GM12873 (cell line): ENCODE data around the gene RPL22.

Experiments used
- TF ChIP-seq, protein P1 (sequence below): IDR thresholded peaks from 2 replicates; pipeline ENCODE4 v1.5.1; 2012; ENCODE audit warnings: low read depth, mild to moderate bottlenecking, moderate library complexity, low read length, control low read depth; ENCODE audit not compliant: insufficient read depth; ENCODE audit errors: missing control alignments

RPL22 gene

GRCh38 chr1:6199298-6200187 lies at the start of gene RPL22:
TSS of gene RPL22 (minus strand) at chr1:6199595. CDS start at chr1:6199573, 22 bp downstream.
- TF ChIP-seq, protein P1, sequence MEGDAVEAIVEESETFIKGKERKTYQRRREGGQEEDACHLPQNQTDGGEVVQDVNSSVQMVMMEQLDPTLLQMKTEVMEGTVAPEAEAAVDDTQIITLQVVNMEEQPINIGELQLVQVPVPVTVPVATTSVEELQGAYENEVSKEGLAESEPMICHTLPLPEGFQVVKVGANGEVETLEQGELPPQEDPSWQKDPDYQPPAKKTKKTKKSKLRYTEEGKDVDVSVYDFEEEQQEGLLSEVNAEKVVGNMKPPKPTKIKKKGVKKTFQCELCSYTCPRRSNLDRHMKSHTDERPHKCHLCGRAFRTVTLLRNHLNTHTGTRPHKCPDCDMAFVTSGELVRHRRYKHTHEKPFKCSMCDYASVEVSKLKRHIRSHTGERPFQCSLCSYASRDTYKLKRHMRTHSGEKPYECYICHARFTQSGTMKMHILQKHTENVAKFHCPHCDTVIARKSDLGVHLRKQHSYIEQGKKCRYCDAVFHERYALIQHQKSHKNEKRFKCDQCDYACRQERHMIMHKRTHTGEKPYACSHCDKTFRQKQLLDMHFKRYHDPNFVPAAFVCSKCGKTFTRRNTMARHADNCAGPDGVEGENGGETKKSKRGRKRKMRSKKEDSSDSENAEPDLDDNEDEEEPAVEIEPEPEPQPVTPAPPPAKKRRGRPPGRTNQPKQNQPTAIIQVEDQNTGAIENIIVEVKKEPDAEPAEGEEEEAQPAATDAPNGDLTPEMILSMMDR, result no peak

- TF ChIP-seq, protein P1, result no peak
These were observed 48.9 kb upstream of the RPL22 start for GRCh38 chr1:6248161-6248776.

DNA sequence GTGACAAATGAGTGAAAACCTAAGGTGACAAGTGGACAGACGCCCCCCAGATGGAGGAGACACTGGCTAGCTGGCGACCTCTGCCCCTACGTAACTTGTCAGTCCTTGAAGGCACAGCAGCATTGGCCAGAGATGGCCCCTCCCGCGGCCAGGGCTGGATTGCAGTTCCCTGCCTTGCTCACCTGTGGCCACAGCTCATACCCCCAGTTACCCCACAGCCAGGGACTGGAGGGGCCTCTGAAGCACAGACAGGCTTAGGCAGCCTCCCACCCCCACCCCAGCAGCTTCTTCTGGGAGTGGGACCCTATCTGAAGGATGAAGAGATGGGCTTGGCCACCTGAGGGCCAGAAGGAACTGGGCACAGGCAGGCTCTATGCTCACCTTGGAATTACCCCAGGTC lies 48.3 kb upstream of the RPL22 start:
- TF ChIP-seq, protein P1, result no peak

DNA sequence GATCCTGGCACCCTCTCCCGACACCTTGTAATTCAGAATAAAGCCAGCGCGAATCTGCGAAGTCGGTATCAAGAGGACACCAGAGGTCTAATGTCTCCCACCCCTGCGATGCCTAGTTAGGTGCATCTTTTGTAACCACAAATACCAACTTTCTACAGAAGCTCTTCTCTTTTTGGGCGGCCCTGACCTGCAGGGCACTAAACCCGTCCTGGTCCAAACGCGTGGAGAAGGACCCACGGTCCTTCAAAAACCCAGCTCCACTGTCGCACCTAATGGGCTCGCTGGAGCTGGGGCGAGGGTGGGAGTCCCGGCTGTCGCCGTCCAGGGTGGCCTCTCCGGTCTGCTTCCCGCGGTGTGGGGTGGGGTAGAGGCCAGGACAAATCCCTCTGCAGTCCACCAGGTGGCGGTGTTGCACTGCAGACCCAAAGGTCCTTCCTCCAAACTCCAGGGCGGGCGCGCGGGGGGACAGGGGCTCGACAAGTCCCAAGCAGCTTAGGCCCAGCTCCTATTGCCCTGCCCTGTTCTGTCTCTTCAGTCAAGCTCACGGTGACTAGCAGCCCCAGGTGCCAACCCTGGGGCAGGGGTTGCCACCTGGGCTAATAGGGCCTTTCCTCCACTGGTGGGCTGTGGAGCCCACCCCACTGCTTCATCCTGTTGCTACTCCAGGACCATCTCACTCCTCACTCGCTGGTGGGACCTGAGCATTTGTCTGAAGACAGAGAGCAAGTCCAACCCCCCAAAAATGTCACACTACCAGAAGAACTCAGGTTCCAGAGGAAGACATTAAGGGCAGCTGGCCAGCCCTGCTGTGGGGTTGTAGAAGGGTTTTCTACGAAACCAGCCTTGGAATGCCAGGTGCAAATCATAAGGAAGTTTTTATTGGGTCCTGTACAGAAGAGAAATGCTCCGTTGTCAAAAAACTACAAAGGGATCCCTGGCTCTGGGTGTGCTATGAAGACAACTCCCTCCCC lies 47.4 kb upstream of the RPL22 start:
- TF ChIP-seq, protein P1, result peak; percentile 92

DNA sequence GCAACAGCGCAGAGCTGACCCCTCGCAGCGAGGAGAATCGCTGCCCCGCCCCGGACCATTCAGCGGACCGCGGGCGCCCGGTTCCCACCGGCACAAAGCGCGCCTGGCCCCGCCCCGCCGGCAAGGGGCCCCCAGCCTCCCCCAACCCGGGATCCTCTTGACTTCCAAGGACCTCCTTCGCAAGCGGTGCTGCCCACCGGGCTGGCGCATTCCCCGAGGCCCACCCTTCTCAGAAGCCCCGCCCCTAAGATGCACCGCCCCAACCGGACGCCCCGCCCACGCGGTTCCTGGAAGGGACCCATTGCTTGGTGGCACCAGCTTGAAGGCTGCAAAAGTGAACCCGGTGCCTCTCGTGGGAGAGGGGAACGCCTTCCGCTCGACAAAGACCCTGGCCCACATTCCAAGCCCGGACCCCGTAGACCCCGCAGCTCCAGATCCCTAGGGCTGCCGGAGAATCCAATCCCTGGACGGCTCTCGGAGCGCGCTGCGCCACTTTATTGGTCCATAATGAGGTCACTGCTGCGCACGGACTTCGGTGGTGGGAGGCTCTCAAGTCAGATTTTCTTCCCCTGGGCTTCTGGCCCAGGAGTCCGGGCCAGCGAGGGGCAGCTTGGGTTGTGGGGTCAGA lies 46.6 kb upstream of the RPL22 start:
- TF ChIP-seq, protein P1, result no peak

DNA sequence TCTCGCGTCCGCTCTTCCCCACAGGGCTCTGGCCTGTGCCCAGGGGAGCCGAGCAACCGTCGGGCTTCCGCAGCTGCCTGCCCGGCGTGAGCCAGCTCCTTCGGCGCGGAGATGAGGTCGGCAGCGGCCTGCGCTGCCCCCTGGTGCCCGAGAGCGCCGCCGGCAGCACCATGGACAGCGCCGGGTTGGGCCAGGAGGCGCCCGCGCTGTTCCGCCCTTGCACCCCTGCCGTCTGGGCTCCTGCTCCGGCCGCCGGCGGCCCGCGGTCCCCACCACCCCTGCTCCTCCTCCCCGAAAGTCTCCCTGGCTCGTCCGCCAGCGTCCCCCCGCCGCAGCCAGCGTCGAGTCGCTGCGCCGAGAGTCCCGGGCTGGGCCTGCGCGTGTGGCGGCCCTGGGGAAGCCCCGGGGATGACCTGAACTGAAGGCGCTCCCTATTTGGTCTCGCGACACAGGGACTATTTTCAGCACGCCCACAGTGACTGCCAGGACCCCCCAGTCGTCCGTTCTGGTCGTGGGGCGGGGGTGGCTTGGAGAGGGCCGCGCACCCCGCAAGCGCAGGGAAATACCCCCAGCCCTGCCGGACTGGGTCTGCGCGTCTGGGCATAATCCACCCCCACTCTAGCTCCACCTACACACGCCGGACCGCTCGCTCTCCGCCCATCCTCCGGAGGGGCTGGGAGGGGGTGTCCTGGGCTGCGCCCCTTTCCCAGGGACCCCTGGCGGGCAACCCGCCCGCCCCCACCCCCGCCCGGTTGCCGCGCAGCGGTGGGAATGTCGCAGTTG lies 45.9 kb upstream of the RPL22 start:
- TF ChIP-seq, protein P1, result peak; percentile 89
